HG02623 (cell line): ENCODE data around the gene OTOR.

Experiments used
- ATAC-seq: cut with Tn5 transposase; IDR thresholded peaks from one replicate; pipeline ENCODE4 v1.9.1; 2021; ENCODE audit warnings: moderate library complexity; ENCODE audit not compliant: unreplicated experiment

Gene OTOR

GRCh38 chr20:16747291-16747811 is 807 bp upstream of the OTOR start:
- ATAC-seq, result no peak

GRCh38 chr20:16749573-16749972 is 1.4 kb downstream of the OTOR start:
- no peak for ATAC-seq

DNA sequence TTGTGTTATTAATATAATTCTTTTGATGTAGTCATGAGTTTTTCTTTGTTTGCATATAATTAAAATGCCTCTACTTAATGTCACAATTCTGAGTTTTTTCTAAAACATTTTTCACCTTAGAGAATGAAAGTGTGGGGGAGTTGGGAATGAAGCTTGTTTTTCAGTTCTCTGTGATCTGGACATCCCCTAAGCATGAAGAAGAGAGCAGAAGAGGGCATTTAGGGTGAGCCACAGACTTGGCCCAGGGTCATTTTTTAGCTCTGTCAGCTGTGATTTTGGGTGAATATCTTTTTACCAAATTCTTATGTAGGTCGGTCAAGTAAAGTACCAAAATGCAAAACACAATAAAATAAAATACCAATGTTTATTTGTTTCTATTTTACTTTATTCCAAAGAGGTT is 3.9 kb downstream of the OTOR start:
- no peak for ATAC-seq

DNA sequence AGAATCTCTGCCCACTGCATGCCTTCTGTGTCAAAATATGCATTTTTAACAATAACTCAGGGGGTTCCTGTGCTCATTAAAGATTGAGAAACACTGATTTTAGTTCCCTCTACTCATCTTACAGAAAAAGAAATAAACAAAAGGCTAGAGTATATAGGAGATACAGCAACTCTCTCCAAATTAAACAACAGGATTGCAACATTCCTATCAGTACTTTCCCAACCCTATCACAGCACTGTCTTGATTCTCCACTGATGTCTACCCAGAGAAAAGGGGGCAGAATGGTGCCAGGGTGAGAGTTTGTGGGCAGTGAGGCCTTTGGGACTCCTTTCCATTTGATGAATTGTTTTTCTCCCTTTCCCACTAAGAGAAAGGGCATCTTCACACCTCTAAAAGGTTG is 4.7 kb downstream of the OTOR start:
- no peak for ATAC-seq

- peak; percentile 51 for ATAC-seq
Measured at GRCh38 chr20:16758454-16759180, 10.5 kb downstream of the OTOR start.

DNA sequence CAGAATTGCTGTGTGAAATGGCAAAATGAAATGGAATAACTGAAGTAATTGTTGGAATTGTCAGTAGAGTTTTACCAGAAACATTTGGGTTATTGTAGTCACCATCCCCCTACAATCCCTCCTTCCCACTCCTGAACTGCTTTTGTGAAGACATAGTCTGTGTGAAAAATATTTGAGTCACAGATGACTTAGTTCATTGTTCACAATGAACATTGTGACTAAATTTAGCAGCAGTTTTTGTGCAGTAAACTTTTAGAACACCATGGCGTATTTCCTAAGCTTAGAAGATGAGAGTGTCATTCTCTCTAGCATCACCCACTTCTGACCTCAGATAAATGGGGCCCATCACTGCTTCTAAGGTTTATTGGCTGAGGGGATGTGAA is 11.0 kb downstream of the OTOR start:
- ATAC-seq, result no peak

- ATAC-seq, result no peak
Measured at GRCh38 chr20:16760431-16761304, 12.5 kb downstream of the OTOR start.

DNA sequence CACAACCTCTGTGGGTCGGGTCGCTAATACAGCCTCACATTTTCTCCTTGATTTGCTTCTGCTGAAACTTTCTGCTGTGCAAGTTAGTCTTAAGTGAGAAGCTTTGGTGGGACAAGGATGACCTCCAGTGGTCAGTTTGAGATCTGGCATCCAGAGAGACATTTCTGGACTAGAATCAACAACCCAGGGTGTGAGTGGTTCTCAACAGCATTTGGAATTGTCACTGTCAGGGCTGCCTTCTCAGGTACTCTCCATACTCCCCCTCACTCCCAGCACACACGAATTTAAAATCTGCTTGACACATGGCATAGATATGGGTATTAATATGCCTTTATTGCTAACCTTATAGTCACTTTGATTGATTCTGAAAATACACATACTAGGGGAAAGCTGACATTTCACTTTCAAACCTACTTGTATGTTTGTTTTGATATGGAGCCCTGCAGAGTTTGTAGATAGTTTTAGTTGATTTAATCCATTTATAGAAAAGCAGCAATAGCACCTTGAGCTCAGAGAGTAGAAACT is 13.2 kb downstream of the OTOR start:
- ATAC-seq, result peak; percentile 64

DNA sequence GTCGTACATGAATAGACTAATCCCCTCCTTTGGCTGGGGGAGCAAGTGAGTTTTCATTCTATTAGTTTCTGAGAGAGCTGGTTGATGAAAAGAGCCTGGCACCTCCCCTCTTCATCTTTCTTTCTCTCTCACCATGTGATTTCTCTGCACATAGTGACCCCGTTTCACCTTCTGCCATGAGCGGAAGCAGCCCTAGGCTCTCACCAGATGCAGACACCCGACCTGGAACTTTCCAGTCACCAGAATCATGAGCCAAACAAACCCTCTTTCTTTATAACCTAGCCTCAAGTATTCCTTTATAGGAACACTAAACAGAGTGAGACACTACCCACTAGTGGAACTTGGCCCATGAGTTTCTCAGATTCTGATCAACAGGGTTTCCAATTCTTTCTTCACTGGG is 16.4 kb downstream of the OTOR start:
- no peak for ATAC-seq

DNA sequence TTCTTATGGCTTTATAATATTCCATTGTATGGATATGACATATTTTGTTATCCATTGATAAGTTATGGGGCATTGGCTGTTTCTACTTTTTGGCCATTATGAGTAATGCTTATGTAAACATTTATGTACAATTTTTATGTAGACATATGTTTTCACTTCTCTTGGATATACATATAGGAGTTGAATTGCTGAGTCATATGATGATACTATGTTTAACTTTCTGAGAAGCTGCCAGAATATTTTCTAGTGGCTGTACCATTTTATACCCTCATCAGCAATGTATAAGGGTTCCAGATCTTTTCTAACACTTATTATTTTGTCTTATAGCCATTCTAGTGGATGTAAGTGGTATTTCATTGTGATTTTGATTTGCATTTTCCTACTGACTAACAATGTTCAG is 23.1 kb downstream of the OTOR start:
- ATAC-seq, result no peak

- no peak for ATAC-seq
Measured at GRCh38 chr20:16775961-16776360, 27.8 kb downstream of the OTOR start.

DNA sequence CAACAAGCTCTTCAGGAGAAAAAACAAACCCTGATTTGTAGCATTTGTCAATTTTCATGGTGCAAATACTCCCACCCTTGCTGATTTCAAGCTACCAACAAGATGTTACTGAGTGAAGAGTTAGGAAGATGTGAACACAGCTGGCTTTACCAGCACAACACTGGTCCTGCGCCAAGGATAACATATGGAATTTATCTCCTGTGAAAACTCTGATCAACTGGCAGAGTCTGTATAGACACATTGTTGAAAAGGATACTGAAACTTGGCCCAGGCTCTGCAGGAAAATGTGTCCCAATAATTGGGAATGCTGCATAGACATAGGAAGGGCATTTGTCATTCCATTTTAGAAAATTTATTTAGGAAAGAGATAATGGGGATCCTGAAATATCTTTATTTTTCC is 29.0 kb downstream of the OTOR start:
- no peak for ATAC-seq

GRCh38 chr20:16778159-16778558 is 30.0 kb downstream of the OTOR start:
- no peak for ATAC-seq

- ATAC-seq, result no peak
Measured at GRCh38 chr20:16781496-16781895, 33.3 kb downstream of the OTOR start.

DNA sequence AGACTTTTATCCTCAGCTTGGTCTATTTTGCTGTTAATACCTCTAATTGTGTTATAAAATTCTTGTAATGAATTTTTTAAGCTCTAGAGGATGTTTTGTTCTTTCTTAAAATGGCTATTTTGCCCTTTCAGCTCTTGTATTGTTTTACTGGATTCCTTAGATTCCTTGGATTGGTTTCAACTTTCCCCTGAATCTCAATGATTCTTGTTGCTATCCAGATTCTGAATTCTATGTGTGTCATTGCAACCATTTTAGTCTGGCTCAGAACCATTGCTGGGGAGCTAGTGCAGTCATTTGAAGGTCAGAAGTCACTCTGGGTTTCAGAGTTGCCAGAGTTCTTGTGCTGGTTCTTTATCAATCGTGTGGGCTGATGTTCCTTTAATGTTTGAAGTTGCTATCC is 37.1 kb downstream of the OTOR start:
- no peak for ATAC-seq
